Medulla oblongata (tissue), 1 donor: ENCODE measurements around the gene VPS33B.

Experiments used
- DNase-seq: peaks from one replicate; pipeline ENCODE4 v3.0.0-alpha.2; 2015; ENCODE audit errors: extremely low spot score

The VPS33B gene

DNA sequence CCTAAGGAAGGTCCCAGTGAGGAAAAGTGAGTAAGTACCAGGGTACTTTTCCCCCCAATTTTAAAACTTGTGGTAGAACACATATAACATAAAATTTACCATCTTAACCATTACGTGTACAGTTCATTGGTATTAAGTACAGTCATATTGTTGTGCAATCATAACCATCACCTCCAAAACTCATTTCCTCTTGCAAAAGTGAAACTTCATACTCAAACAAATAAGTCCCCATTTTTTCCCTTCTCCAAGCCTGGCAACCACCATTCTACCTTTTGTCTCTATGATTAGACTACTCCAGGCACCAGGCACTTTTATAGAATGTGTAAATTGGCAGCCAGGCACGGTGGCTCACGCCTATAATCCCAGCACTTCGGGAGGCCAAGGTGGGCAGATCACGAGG, 40.3 kb downstream of the VPS33B start:
- DNase-seq = no peak

GRCh38 chr15:90981681-90982080, 40.7 kb downstream of the VPS33B start:
- DNase-seq = no peak

GRCh38 chr15:90979582-90979981, 42.8 kb downstream of the VPS33B start:
- no peak for DNase-seq

- DNase-seq = no peak
Measured at GRCh38 chr15:90974216-90974615, 48.2 kb downstream of the VPS33B start.

DNA sequence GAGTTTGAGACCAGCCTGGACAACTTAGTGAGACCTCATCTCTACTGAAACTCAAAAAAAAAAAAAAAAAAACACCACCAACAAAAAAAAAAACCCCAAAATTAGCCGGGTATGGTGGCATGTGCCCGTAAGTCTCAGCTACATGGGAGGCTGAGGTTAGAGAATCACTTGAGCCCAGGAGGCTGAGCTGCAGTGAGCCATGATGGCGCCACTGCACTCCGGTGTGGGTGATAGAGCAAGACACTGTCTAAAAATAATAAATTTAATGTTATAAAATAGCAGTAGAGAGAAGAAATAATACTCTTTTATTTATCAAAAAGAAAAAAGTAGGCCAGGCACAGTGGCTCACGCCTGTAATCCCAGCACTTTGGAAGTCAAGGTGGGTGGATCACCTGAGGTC, 50.3 kb downstream of the VPS33B start:
- no peak for DNase-seq

GRCh38 chr15:90970274-90970673, 52.1 kb downstream of the VPS33B start:
- no peak for DNase-seq

- no peak for DNase-seq
Measured at GRCh38 chr15:90968434-90968833, 54.0 kb downstream of the VPS33B start.

- DNase-seq = no peak
Measured at GRCh38 chr15:90967206-90967605, 55.2 kb downstream of the VPS33B start.

DNA sequence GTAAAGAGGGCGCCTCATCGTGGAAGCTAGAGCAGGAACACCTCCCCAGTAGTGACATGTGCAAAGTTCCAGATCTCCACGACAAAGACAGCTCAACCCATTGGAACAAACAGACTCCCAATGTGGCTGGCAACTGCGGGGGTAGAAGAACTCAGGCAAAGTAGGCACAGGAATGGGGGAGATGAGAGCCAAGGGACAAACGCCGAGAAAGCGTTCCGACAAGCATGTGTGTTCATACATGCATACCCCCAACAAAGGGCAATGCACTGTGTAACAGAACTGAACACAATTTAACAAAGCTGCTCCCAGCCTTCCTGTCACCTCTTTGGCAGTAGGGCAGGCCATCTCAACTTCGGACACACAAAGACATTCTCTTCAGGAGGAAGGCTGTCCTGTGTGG, 56.1 kb downstream of the VPS33B start:
- DNase-seq = no peak

GRCh38 chr15:90962021-90962420, 60.4 kb downstream of the VPS33B start:
- no peak for DNase-seq

- DNase-seq = no peak
Measured at GRCh38 chr15:90960298-90961091, 61.9 kb downstream of the VPS33B start.

GRCh38 chr15:90959894-90960293, 62.5 kb downstream of the VPS33B start:
- peak; percentile 76 for DNase-seq

DNA sequence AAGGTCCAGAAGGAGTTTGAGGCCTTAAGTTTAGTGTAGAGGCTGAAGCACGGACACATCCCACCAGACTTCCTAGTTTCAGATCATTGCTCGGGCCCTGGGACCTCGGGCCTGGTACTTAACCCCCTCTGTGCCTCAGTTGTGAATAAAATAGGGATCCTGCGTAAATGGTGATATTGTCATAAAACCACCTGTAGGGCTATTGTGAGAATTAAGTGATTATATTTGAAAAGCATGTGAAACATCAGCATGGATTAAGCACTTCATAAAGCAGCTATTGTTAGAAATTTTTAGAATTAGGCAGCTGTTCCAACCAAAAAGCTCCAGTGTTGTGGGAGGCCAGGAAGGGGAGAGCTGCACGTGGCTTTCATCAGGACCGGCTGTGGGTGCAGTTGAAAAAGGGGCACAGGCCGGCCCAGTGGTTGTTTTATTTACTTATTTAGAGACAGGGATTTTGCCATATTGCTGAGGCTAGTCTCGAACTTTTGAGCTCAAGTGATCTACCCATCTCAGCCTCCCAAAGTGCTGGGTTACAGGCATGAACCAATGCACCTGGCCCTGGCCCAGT, 63.3 kb downstream of the VPS33B start:
- DNase-seq = no peak

DNA sequence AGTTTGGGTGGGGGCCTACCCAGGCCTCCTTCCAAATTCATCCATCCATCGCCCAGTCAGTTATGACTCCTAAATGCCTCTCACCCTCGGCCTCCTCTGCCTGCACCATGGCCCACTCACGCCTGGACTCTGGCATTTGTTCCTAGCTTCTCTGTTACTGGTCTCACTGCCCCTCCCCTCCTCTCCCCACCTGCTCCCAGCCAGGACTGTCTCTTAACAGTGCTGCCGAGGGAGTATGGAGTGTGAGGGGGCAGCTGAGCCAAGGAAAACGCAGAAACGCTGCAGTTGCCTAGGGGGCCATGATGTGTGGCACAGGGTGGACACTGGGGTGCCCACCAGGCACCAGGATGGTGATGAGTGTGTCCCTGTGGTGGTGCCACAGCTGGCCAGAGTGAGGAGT, 64.6 kb downstream of the VPS33B start:
- DNase-seq = no peak

DNA sequence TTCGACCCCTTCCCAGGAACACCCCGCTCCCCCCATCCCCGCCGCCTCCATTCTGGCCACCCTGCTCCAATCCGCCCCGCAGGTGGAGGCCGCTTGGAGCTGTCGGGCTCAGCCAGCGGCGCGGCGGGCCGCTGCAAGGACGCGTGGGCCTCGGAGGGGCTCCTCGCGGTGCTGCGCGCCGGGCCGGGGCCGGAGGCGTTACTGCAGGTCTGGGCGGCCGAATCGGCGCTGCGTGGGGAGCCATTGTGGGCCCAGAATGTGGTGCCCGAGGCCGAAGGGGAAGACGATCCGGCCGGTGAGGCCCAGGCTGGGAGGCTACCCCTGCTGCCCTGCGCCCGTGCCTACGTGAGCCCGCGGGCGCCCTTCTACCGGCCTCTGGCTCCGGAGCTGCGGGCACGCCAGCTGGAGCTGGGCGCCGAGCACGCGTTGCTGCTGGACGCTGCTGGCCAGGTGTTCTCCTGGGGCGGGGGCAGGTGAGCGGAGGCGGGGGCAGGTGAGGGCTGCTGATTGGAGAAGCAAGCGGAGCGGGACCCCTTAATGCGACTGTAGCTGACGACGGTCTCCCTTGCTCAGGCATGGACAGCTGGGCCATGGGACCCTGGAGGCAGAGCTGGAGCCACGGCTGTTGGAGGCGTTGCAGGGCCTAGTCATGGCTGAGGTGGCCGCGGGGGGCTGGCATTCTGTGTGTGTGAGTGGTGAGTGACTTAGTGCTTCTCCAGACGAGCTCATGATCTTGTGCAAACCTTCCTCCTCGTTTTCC, 65.2 kb downstream of the VPS33B start:
- DNase-seq = no peak

DNA sequence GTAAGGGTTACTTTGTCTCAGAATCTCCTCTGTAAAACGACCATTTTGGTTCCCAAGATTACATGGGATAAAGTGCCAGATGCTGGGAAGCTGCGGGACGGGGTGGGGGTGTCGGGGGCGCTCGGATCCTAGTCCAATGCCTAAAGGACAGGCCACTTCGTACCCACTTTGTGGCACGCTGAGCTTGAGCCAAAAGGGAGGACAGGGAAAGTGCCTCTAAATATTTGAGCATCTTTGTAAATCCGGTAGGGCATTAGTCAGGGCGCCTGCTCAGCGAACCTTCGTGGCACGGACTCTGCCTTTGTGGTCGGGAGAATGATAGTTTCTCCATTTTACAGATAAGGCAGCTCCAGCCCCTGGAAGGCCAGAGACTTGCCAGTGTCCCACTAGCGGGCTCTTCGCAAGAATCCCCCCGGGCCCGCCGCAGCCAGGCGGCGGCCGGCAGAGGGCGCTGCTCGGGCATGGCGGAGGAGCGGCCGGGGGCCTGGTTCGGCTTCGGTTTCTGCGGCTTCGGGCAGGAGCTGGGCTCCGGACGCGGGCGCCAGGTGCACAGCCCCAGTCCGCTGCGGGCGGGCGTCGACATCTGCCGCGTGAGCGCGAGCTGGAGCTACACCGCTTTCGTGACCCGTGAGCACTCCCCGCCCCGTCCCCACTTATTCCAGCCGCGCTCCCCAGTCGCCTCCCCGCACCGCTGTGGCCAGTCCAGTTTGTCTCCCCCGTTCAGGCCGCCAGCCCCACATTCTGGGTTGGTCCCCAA, 65.9 kb downstream of the VPS33B start:
- peak; percentile 60 for DNase-seq

DNA sequence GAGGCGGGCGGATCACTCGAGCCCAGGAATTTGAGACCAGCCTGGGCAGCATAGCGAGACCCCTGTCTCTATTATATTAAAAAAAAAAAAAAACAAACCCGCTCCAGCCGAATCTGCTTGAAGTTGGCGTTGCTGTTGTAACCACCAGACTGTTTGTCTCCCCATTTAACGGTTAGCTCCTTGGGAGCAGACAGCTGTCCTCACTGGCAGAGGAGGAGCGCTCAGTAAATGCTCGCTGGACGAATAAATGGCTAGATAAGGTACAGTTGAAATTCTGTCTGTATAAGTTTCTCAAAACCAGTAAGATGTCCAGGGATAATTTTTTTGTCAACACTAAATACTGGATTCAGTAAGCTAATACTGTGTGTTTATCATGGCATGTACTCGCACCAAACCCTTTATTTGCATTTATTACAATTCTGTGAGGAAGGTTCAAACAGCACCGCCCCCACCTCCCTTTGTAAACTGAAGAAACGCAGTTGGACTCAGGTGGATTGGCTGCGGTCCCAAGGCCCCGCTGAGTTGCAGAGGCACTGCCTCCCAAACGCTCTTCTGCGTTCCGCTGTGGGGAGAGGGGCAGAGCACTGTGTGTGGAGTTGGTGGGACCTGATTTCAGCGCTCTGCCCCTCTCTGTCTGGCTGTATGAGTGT, 66.6 kb downstream of the VPS33B start:
- DNase-seq = no peak

GRCh38 chr15:90954712-90955623, 67.4 kb downstream of the VPS33B start, which contains the start of gene RCCD1:
Gene RCCD1 (plus strand): TSS chr15:90954884. CDS start chr15:90956735, 1,851 bp downstream.
- DNase-seq = peak; percentile 97

DNA sequence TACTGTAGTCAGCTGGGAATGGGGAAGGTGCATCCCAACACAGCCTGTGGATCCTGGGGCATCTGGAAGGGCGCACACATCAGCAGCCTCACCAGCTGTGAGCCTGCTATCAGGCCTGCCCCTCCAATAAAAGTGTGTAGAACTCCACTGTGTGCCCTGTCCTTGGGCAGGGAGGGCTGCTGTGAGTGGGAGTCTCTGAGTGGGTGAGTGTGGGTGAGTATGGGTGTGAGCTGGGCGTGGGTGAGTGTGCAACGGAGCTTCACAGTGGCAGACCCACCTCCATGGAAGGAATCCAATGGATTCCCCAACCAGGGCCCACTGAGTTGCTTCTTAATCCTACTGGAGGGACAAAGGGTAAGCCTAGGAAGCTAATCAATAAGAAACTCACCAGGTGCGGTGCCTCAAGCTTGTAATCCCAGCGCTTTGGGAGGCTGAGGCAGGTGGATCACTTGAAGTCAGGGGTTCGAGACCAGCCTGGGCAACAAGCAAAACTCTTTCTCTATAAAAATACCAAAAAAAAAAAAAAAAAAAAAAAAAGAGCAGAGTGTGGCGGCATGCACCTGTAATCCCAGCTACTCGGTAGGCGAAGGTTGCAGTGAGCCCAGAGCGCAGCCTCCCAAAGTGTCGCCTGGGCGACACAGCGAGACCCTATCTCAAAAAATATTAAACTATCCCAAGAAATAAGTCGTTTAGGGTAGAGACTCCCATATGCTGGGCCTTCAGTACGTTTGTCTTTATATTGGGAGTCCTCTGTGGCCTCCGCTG, 68.3 kb downstream of the VPS33B start:
- DNase-seq = no peak
